Measurements from ENCODE around the gene LSP1. TPM values are rescaled to one million over a fixed set of nuclear protein-coding genes. Genes with fewer than 3 reads are reported as not detected.

The LSP1 gene
- total RNA-seq, 1 donor from 2014 or later: not detected

DNA sequence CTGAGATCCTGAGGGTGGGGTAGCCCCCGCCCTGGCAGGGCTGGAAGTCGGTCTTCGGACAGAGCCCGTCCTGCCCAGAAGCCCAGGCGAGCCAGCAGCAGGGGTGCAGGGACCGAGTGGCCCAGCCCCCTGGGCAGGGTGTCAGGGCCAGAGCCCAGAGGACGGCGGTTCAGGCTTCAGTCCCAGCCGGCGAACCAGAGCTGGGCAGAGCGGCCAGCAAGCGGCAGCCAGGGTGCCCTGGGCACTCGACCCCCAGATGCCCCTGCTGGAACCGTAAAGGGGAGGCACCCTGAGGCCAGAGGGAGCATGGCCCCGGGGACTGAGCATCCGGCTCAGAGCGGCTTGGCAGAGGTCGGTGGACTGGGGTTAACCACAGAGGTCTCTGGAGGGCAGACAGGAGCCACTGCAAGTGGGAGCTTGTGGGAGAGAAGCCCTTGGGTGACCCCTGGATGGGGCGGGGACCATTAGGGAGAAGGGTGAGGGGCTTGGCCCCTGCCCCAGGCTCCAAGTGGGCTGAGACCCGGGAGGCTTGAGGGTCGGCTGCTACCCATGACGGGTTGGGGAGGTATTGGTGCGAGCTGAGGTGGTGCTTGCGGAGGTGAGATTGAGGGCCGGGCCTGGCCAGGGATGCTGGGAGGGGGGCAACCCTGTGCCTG lies 15.9 kb downstream of the LSP1 start:
- Mint-ChIP-seq H3K27ac (ENCODE audit: unreplicated experiment) (no peak overlapping the region), H3K9me3 (ENCODE audit: unreplicated experiment) (no peaks in the 10 kb centered on the region), H3K4me1 (ENCODE audit: unreplicated experiment) (no peaks in the 10 kb centered on the region), H3K4me3 (ENCODE audit: unreplicated experiment) (no peak overlapping the region), H3K36me3 (ENCODE audit: low read depth, unreplicated experiment) (no peaks in the 10 kb centered on the region), H3K27me3 (ENCODE audit: unreplicated experiment) (peaks cover 17% of the 10 kb centered on the region)
- TF ChIP-seq, protein P1, sequence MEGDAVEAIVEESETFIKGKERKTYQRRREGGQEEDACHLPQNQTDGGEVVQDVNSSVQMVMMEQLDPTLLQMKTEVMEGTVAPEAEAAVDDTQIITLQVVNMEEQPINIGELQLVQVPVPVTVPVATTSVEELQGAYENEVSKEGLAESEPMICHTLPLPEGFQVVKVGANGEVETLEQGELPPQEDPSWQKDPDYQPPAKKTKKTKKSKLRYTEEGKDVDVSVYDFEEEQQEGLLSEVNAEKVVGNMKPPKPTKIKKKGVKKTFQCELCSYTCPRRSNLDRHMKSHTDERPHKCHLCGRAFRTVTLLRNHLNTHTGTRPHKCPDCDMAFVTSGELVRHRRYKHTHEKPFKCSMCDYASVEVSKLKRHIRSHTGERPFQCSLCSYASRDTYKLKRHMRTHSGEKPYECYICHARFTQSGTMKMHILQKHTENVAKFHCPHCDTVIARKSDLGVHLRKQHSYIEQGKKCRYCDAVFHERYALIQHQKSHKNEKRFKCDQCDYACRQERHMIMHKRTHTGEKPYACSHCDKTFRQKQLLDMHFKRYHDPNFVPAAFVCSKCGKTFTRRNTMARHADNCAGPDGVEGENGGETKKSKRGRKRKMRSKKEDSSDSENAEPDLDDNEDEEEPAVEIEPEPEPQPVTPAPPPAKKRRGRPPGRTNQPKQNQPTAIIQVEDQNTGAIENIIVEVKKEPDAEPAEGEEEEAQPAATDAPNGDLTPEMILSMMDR (IDR thresholded peaks at IDR 0.05; ENCODE audit: unreplicated experiment): no peak
- DNase-seq (ENCODE audit: low spot score): no peak

DNA sequence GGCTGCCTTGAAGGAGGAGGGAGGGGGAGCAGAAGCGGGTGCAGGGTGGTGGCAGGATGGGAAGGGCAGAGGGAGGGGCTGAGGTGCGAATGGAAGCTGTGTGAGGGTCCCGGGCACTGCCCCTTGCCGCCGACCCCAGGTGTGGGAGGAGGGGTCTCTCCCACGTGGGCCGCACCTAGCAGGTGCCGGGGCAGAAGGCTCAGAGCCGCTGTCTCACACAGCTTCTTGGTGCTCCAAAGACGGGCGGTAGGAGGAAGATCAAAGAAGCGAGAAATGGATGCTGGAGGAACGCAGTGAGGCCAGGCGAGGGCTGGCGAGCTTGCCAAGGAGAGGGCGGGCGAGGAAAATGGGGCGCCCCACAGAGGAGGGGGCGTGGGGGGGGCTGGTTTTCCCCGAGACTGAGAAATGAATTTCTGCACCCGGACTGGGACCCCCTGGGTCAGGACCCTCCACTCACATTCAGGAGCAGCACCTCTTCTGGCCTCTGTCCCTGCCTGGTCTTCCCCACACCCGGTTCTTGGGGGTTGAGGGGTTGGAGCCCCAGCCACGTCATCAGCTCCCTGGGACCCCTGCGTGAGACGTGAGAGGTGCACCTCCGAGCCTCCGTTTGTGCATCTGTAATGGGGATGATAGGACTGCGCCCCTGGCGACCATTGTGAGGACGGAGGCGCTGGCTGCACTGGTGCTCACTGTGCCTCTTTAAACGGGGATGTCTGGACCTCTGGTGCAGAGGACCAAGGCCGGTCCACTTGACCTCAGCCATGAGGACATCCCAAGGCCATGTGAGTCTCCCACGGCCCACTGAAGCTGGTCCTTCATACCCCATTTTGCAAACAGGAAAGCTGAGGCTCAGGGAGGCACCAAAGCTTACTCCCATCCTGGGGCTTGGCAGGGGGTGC lies 16.8 kb downstream of the LSP1 start:
- Mint-ChIP-seq H3K4me3 (ENCODE audit: unreplicated experiment) (no peak overlapping the region), H3K4me1 (ENCODE audit: unreplicated experiment) (no peaks in the 10 kb centered on the region), H3K36me3 (ENCODE audit: low read depth, unreplicated experiment) (no peaks in the 10 kb centered on the region), H3K9me3 (ENCODE audit: unreplicated experiment) (no peaks in the 10 kb centered on the region), H3K27ac (ENCODE audit: unreplicated experiment) (no peak overlapping the region), H3K27me3 (ENCODE audit: unreplicated experiment) (peaks cover 16% of the 10 kb centered on the region)
- DNase-seq (ENCODE audit: low spot score): no peak
- TF ChIP-seq, protein P1 (IDR thresholded peaks at IDR 0.05; ENCODE audit: unreplicated experiment): no peak

DNA sequence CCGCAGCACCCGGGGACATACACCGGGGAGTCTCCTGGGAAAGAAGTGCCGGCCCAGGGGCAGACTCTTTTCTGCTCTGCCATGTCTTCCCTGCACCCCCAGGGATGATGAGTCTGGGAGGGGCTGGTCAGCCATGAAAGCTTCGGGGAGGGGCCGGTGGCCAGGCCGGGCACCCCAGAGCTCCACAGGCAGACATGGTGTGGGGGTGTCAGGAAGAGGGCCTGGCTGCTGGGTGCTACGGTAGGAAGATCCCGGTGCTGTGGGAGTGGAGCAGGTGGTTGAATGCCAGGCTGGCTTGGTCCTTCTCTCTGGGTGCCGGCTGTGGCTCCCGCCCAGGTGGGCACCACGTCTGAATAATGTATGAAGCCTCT lies 17.4 kb downstream of the LSP1 start:
- Mint-ChIP-seq H3K36me3 (ENCODE audit: low read depth, unreplicated experiment) (no peaks in the 10 kb centered on the region), H3K27ac (ENCODE audit: unreplicated experiment) (no peak overlapping the region), H3K27me3 (ENCODE audit: unreplicated experiment) (peaks cover 17% of the 10 kb centered on the region), H3K4me1 (ENCODE audit: unreplicated experiment) (no peaks in the 10 kb centered on the region), H3K9me3 (ENCODE audit: unreplicated experiment) (no peaks in the 10 kb centered on the region), H3K4me3 (ENCODE audit: unreplicated experiment) (no peak overlapping the region)
- no peak for DNase-seq (ENCODE audit: low spot score)
- TF ChIP-seq, protein P1 (IDR thresholded peaks at IDR 0.05; ENCODE audit: unreplicated experiment): no peak

DNA sequence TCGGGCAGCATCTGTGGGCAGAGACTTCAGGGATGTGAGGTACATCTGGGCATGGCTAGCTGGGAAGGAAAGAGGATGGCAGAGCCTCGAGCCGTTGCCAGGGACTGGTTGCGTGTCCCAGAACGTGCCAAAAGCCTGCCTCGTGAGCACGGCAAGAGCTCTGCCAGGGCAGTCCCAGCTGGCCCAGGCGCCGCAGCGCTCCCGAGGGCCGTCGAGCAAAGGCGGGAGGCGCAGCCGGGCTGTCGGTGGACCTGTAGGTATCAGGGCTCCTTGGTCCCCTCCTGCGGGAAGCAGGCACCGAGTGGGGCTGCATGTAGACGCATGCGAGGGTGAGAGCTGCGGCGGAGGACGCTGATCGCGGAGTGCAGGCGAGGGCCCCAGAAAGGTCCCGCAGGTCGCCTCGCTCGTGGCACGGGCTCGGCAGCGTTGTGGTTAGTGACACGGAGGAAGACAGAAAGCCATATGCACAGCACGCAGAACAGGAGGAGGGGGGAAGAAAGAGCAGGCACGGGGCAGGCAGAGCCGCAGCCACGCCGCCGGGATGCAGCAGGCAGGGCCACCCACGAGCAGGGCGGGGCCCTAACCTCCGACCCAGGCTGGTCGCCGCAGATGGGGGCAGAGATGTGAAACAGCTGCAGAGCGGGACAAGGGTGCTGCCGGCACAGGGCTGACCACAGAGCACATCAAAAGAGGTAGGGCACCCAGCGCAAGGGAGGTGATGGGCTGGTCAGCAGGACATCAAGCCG lies 18.0 kb downstream of the LSP1 start:
- Mint-ChIP-seq H3K4me3 (ENCODE audit: unreplicated experiment) (no peak overlapping the region), H3K27me3 (ENCODE audit: unreplicated experiment) (peaks cover 14% of the 10 kb centered on the region), H3K4me1 (ENCODE audit: unreplicated experiment) (no peaks in the 10 kb centered on the region), H3K9me3 (ENCODE audit: unreplicated experiment) (no peaks in the 10 kb centered on the region), H3K36me3 (ENCODE audit: low read depth, unreplicated experiment) (no peaks in the 10 kb centered on the region), H3K27ac (ENCODE audit: unreplicated experiment) (no peak overlapping the region)
- TF ChIP-seq, protein P1 (IDR thresholded peaks at IDR 0.05; ENCODE audit: unreplicated experiment): no peak
- DNase-seq (ENCODE audit: low spot score): no peak
